Nephron (organoid): Measurements from ENCODE around the gene PLEKHA1.

ENCODE experiments used
- H3K27ac Mint-ChIP-seq, 3 experiments: 2 replicates each; pipeline ENCODE4 v1.8.0; 2020; ENCODE audit warnings: mixed read lengths in 3 of 3, mild to moderate bottlenecking in 2 of 3, moderate library complexity in 1 of 3
- H3K27me3 Mint-ChIP-seq: 2 replicates; pipeline ENCODE4 v1.8.0; 2021; ENCODE audit warnings: low read depth, mild to moderate bottlenecking, moderate library complexity, mixed read lengths
- H3K36me3 Mint-ChIP-seq: 2 replicates; pipeline ENCODE4 v1.8.0; 2020; ENCODE audit warnings: low read depth, mixed read lengths
- H3K4me1 Mint-ChIP-seq: 2 replicates; pipeline ENCODE4 v1.8.0; 2020; ENCODE audit warnings: mixed read lengths
- H3K4me3 Mint-ChIP-seq, 3 experiments: 2 replicates each; pipeline ENCODE4 v1.8.0; 2020; ENCODE audit warnings: mild to moderate bottlenecking in 3 of 3, mixed read lengths in 3 of 3, moderate library complexity in 2 of 3
- H3K9me3 Mint-ChIP-seq: 2 replicates; pipeline ENCODE4 v1.8.0; 2020; ENCODE audit warnings: mixed read lengths
- CTCF ChIP-seq, 3 experiments: fragments of 200-600 bp; sonication (generic); IDR thresholded peaks; one replicate each; pipeline ENCODE4 v1.5.0; 2021; ENCODE audit warnings: antibody characterized with exemption in 3 of 3; ENCODE audit not compliant: unreplicated experiment in 3 of 3

The PLEKHA1 gene

GRCh38 chr10:122348935-122349361 is 25.6 kb upstream of the PLEKHA1 start:
- peak overlapping the region; percentile 90 to 99 (median 99) for H3K27ac Mint-ChIP-seq
- H3K4me1 Mint-ChIP-seq = no peaks in the 10 kb centered on the region
- peaks cover 20% of the 10 kb centered on the region for H3K9me3 Mint-ChIP-seq
- TF ChIP-seq CTCF (IDR thresholded peaks at IDR 0.05; ENCODE audit: unreplicated experiment in 3 of 3) = no peak
- H3K27me3 Mint-ChIP-seq = peaks cover 3% of the 10 kb centered on the region
- H3K36me3 Mint-ChIP-seq = peaks cover 3% of the 10 kb centered on the region
- H3K4me3 Mint-ChIP-seq = peak overlapping the region in 2 of 3 experiments; percentile 28 to 34

GRCh38 chr10:122349758-122350369 is 24.6 kb upstream of the PLEKHA1 start:
- TF ChIP-seq CTCF (IDR thresholded peaks at IDR 0.05; ENCODE audit: unreplicated experiment in 3 of 3) = no peak
- Mint-ChIP-seq H3K27ac (peak overlapping the region; percentile 90 to 99 (median 99)), H3K4me3 (no peak overlapping the region), H3K27me3 (peaks cover 4% of the 10 kb centered on the region), H3K36me3 (peaks cover 3% of the 10 kb centered on the region), H3K4me1 (no peaks in the 10 kb centered on the region), H3K9me3 (peaks cover 18% of the 10 kb centered on the region)

- Mint-ChIP-seq H3K4me1 (no peaks in the 10 kb centered on the region), H3K27me3 (peaks cover 4% of the 10 kb centered on the region), H3K4me3 (no peak overlapping the region), H3K36me3 (peaks cover 3% of the 10 kb centered on the region), H3K9me3 (peaks cover 11% of the 10 kb centered on the region), H3K27ac (peak overlapping the region; percentile 90 to 99 (median 99))
- no peak for TF ChIP-seq CTCF (IDR thresholded peaks at IDR 0.05; ENCODE audit: unreplicated experiment in 3 of 3)
Observed at GRCh38 chr10:122350893-122351292, 23.6 kb upstream of the PLEKHA1 start.

- no peaks in the 10 kb centered on the region for H3K4me1 Mint-ChIP-seq
- H3K27me3 Mint-ChIP-seq = peaks cover 4% of the 10 kb centered on the region
- H3K4me3 Mint-ChIP-seq = no peak overlapping the region
- H3K36me3 Mint-ChIP-seq = no peaks in the 10 kb centered on the region
- peaks cover under 1% of the 10 kb centered on the region for H3K9me3 Mint-ChIP-seq
- no peak for TF ChIP-seq CTCF (IDR thresholded peaks at IDR 0.05; ENCODE audit: unreplicated experiment in 3 of 3)
- peak overlapping the region; percentile 48 to 90 (median 67) for H3K27ac Mint-ChIP-seq
Observed at GRCh38 chr10:122352817-122353525, 21.5 kb upstream of the PLEKHA1 start.

GRCh38 chr10:122354383-122354782 is 20.1 kb upstream of the PLEKHA1 start:
- no peak overlapping the region for H3K4me3 Mint-ChIP-seq
- TF ChIP-seq CTCF (IDR thresholded peaks at IDR 0.05; ENCODE audit: unreplicated experiment in 3 of 3) = no peak
- H3K4me1 Mint-ChIP-seq = no peaks in the 10 kb centered on the region
- peaks cover 10% of the 10 kb centered on the region for H3K27me3 Mint-ChIP-seq
- H3K36me3 Mint-ChIP-seq = peaks cover 6% of the 10 kb centered on the region
- H3K9me3 Mint-ChIP-seq = peaks cover 9% of the 10 kb centered on the region
- H3K27ac Mint-ChIP-seq = peak overlapping the region; percentile 30 to 86 (median 75)
